Endothelial cell of umbilical vein (primary cell): ENCODE measurements around the gene DIS3L2. TPM values are rescaled to one million over a fixed set of nuclear protein-coding genes. Genes with fewer than 3 reads are reported as not detected.

Experiments
- BruUV-seq: library from RNA; stranded (reverse); fragments of 400-500 nt; replicated peaks from 2 replicates; lab custom pipeline; 2021; lab: Mats Ljungman, UMichigan
- CTCF ChIA-PET: fragments of 300-600, 350-600 bp; sonication (Branson Sonifier 250); formaldehyde crosslinking; loops from one replicate; lab custom pipeline; 2021; ENCODE audit warnings: antibody characterized with exemption, inconsistent platforms; lab: Charles Lee
- POLR2A ChIA-PET: fragments of 300-600, 350-600 bp; sonication (Branson Sonifier 250); formaldehyde crosslinking; loops from one replicate; lab custom pipeline; 2021; ENCODE audit warnings: antibody characterized with exemption, inconsistent platforms; lab: Charles Lee
- DNase-seq: peaks from one replicate; pipeline ENCODE4 v3.0.0-alpha.2; 2011; ENCODE audit warnings: low read depth, low spot score
- FAIRE-seq: peaks from 2 replicates; lab custom pipeline; 2011; peaks lifted over from hg19 to GRCh38; lab: Jason Lieb, UNC
- H2AFZ ChIP-seq: 2 replicates; pipeline ENCODE4 v1.6.0; 2012; ENCODE audit warnings: low read depth, low read length, control low read depth, inconsistent platforms
- H3K27ac ChIP-seq: 2 replicates; pipeline ENCODE4 v1.5.1; 2011; ENCODE audit warnings: low read depth, mild to moderate bottlenecking, control low read depth, low read length, moderate library complexity; ENCODE audit not compliant: insufficient read depth
- H3K27me3 ChIP-seq, 2 experiments: 2 replicates each; pipeline versions ENCODE4 v1.6.0 to v1.6.1; 2011; ENCODE audit warnings: low read length in 2 of 2, mixed read lengths in 1 of 2; ENCODE audit not compliant: control insufficient read depth in 2 of 2, insufficient read depth in 2 of 2
- H3K36me3 ChIP-seq, 2 experiments: 2 replicates in 1 of 2; 3 replicates in 1 of 2; pipeline ENCODE4 v1.5.1; 2011; ENCODE audit warnings: low read length in 2 of 2, mild to moderate bottlenecking in 1 of 2, moderate library complexity in 1 of 2; ENCODE audit not compliant: control insufficient read depth in 2 of 2, insufficient read depth in 2 of 2; ENCODE audit errors: extremely low read depth in 1 of 2
- H3K4me1 ChIP-seq: 3 replicates; pipeline ENCODE4 v1.5.1; 2011; ENCODE audit warnings: mild to moderate bottlenecking, low read length; ENCODE audit not compliant: control insufficient read depth, insufficient read depth; ENCODE audit errors: extremely low read depth
- H3K4me2 ChIP-seq: 2 replicates; pipeline ENCODE4 v1.6.1; 2011; ENCODE audit warnings: low read length, control low read depth, mixed read lengths; ENCODE audit not compliant: insufficient read depth
- H3K4me3 ChIP-seq, 3 experiments: fragments of 200-600 bp in 1 of 3; sonication (generic), shearing (Covaris generic) in 1 of 3; replicated peaks in 1 of 3; 2 replicates each; pipeline ENCODE4 v1.5.1; 2011 to 2016; ENCODE audit warnings: control low read depth in 3 of 3, low read length in 3 of 3, mild to moderate bottlenecking in 2 of 3, inconsistent platforms in 1 of 3, low read depth in 1 of 3, moderate library complexity in 1 of 3; ENCODE audit not compliant: insufficient read depth in 1 of 3
- H3K79me2 ChIP-seq: 2 replicates; pipeline ENCODE4 v1.6.0; 2012; ENCODE audit warnings: low read length, inconsistent platforms; ENCODE audit not compliant: control insufficient read depth, insufficient read depth
- H3K9ac ChIP-seq: replicated peaks from 2 replicates; pipeline ENCODE3; 2011; ENCODE audit warnings: low read length, control low read depth; ENCODE audit not compliant: insufficient read depth; ENCODE audit errors: extremely low read depth
- H3K9me1 ChIP-seq: replicated peaks from 3 replicates; pipeline ENCODE4 v1.6.0; 2011; ENCODE audit warnings: mild to moderate bottlenecking, low read length; ENCODE audit not compliant: control insufficient read depth, insufficient read depth; ENCODE audit errors: extremely low read depth
- H3K9me3 ChIP-seq: replicated peaks from 2 replicates; pipeline ENCODE4 v1.5.1; 2012; ENCODE audit warnings: low read length, inconsistent platforms; ENCODE audit not compliant: control insufficient read depth, insufficient read depth
- H4K20me1 ChIP-seq: replicated peaks from 2 replicates; pipeline ENCODE3; 2011; ENCODE audit warnings: mild to moderate bottlenecking, low read length; ENCODE audit not compliant: control insufficient read depth, insufficient read depth; ENCODE audit errors: extremely low read depth
- CTCF ChIP-seq, 2 donors: IDR thresholded peaks; 1 replicate in 1 of 2; 2 replicates in 1 of 2; pipeline ENCODE4 v1.5.1; 2011; ENCODE audit warnings: low read length in 2 of 2, mild to moderate bottlenecking in 2 of 2, moderate library complexity in 2 of 2, control low read depth in 1 of 2, inconsistent platforms in 1 of 2, low read depth in 1 of 2; ENCODE audit not compliant: insufficient read depth in 1 of 2; ENCODE audit errors: extremely low read depth in 1 of 2
- EZH2 ChIP-seq: IDR thresholded peaks from 2 replicates; pipeline ENCODE4 v1.6.1; 2012; ENCODE audit warnings: borderline replicate concordance, low read depth, mild to moderate bottlenecking, moderate library complexity, low read length, inconsistent platforms; ENCODE audit not compliant: severe bottlenecking
- FOS ChIP-seq: IDR thresholded peaks from 2 replicates; pipeline ENCODE4 v1.6.1; 2011; ENCODE audit warnings: mild to moderate bottlenecking, low read length, moderate library complexity, borderline replicate concordance; ENCODE audit not compliant: insufficient read depth
- GATA2 ChIP-seq: IDR thresholded peaks from 2 replicates; pipeline ENCODE4 v1.7.0; 2011; ENCODE audit warnings: low read depth, mild to moderate bottlenecking, moderate library complexity, mixed read lengths, low read length; ENCODE audit not compliant: insufficient read length, insufficient read depth
- JUN ChIP-seq: IDR thresholded peaks from 2 replicates; pipeline ENCODE4 v1.6.1; 2011; ENCODE audit warnings: borderline replicate concordance, low read depth; ENCODE audit not compliant: insufficient read length, insufficient read depth
- MAX ChIP-seq: IDR thresholded peaks from 2 replicates; pipeline ENCODE4 v1.6.1; 2011; ENCODE audit not compliant: insufficient read depth, insufficient read length
- MYC ChIP-seq: IDR thresholded peaks from one replicate; pipeline ENCODE4 v1.6.1; 2011; ENCODE audit warnings: mild to moderate bottlenecking, low read depth, low read length
- POLR2A ChIP-seq: IDR thresholded peaks from 2 replicates; pipeline ENCODE4 v1.6.1; 2012; ENCODE audit warnings: low read depth, mild to moderate bottlenecking, control low read depth, low read length
- POLR2AphosphoS5 ChIP-seq: IDR thresholded peaks from 2 replicates; pipeline ENCODE4 v1.6.1; 2012; ENCODE audit warnings: low read depth, mild to moderate bottlenecking, control low read depth, low read length, moderate library complexity; ENCODE audit not compliant: insufficient read depth
- dilution Hi-C: fragments of 300-500 bp; cut with MboI; formaldehyde crosslinking; loops from one replicate; pipeline ENCODE4 v1.15.0; 2019; ENCODE audit warnings: low sequenced_read_pairs; ENCODE audit not compliant: extremely low pct_ligation_motif_present
- intact Hi-C: fragments of 100-400 bp; cut with micrococcal nuclease; formaldehyde crosslinking; loops from one replicate; pipeline ENCODE4 v1.10.0; 2022
- polyA plus RNA-seq, 4 experiments: library from polyadenylated mRNA; depleted of rRNA in 3 of 4; stranded (reverse) in 3 of 4; unstranded in 1 of 4; fragments of >200 nt; gene quantifications; 2 replicates each; pipeline versions ENCODE4 v1.2.1 to v1.2.3, GENCODE V29; 2011 to 2012; ENCODE audit warnings: missing spikeins in 1 of 4
- total RNA-seq: library from RNA; stranded (reverse); gene quantifications from 2 replicates; pipeline ENCODE4 v1.2.3, GENCODE V29; 2021

Gene DIS3L2
- total and polyA plus RNA-seq, 2 donors (not counting 3 experiments of a cell fraction or from before 2014, with no cell fraction given), result 14.6 to 31.2 TPM

GRCh38 chr2:232353096-232353495 lies 391.6 kb downstream of the DIS3L2 start:
- Histone ChIP-seq H2AFZ (no peak overlapping the region), H3K9me1 (no peaks in the 10 kb centered on the region), H3K79me2 (no peaks in the 10 kb centered on the region), H3K27ac (no peak overlapping the region), H3K4me2 (no peak overlapping the region), H3K9ac (no peak overlapping the region), H3K4me1 (no peaks in the 10 kb centered on the region), H3K27me3 (peaks cover 24 to 29% of the 10 kb centered on the region in 2 experiments), H3K4me3 (no peak overlapping the region), H3K36me3 (no peaks in the 10 kb centered on the region), H3K9me3 (no peaks in the 10 kb centered on the region), H4K20me1 (no peaks in the 10 kb centered on the region)
- FAIRE-seq, result no peak
- intact Hi-C loops, result no loop called here
- no peak for DNase-seq
- ChIA-PET POLR2A (no interaction called here), CTCF (no interaction called here)
- dilution Hi-C loops, result no loop called here
- TF ChIP-seq POLR2A (no peak), FOS (no peak), CTCF (IDR thresholded peaks at IDR 0.05; ENCODE audit: extremely low read depth in 1 of 2, insufficient read depth in 1 of 2, low read depth in 1 of 2, low read length in 2 of 2) (no peak), JUN (no peak), GATA2 (no peak), MAX (no peak), MYC (no peak), POLR2AphosphoS5 (no peak), EZH2 (no peak)
- BruUV-seq, result no TSS peak
